H1 (cell line): Measurements from ENCODE around the gene NEK11.

ENCODE experiments used
- EZH2 ChIP-seq: fragments of 200-600 bp; sonication (generic); IDR thresholded peaks from 2 replicates; pipeline ENCODE4 v1.7.1; 2012; ENCODE audit warnings: low read depth, mild to moderate bottlenecking, moderate library complexity, low read length, inconsistent platforms; ENCODE audit not compliant: severe bottlenecking
- JUND ChIP-seq: IDR thresholded peaks from 2 replicates; pipeline ENCODE4 v1.6.1; 2011; ENCODE audit warnings: mild to moderate bottlenecking, improper control_type of control experiment, low read length
- RXRA ChIP-seq: IDR thresholded peaks from 2 replicates; pipeline ENCODE4 v1.6.1; 2011; ENCODE audit warnings: low read depth, mild to moderate bottlenecking, low read length, moderate library complexity; ENCODE audit not compliant: insufficient read depth
- TF ChIP-seq, protein P1 (sequence below), 3 experiments: IDR thresholded peaks; 1 replicate in 2 of 3; 2 replicates in 1 of 3; pipeline versions ENCODE4 v1.5.1 to v1.6.1; 2011; ENCODE audit warnings: low read length in 3 of 3, mild to moderate bottlenecking in 3 of 3, inconsistent platforms in 2 of 3, low read depth in 1 of 3, moderate library complexity in 1 of 3; ENCODE audit not compliant: insufficient read depth in 1 of 3; ENCODE audit errors: control extremely low read depth in 1 of 3

- TF ChIP-seq EZH2 (no peak), JUND (no peak), RXRA (no peak)
- TF ChIP-seq, protein P1, sequence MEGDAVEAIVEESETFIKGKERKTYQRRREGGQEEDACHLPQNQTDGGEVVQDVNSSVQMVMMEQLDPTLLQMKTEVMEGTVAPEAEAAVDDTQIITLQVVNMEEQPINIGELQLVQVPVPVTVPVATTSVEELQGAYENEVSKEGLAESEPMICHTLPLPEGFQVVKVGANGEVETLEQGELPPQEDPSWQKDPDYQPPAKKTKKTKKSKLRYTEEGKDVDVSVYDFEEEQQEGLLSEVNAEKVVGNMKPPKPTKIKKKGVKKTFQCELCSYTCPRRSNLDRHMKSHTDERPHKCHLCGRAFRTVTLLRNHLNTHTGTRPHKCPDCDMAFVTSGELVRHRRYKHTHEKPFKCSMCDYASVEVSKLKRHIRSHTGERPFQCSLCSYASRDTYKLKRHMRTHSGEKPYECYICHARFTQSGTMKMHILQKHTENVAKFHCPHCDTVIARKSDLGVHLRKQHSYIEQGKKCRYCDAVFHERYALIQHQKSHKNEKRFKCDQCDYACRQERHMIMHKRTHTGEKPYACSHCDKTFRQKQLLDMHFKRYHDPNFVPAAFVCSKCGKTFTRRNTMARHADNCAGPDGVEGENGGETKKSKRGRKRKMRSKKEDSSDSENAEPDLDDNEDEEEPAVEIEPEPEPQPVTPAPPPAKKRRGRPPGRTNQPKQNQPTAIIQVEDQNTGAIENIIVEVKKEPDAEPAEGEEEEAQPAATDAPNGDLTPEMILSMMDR (IDR thresholded peaks at IDR 0.05; ENCODE audit: control extremely low read depth in 1 of 3, insufficient read depth in 1 of 3, low read depth in 1 of 3, low read length in 3 of 3) = no peak
Observed at GRCh38 chr3:131031660-131032059, 5.0 kb downstream of the NEK11 start.
